Measurements from ENCODE around the gene ACY1.
"Not testable (repeated sequence)": the region's sequence is repeated elsewhere in the genome, so short reads cannot be mapped to it uniquely, and the experiment has no call there.

The ACY1 gene

GRCh38 chr3:52030714-52031310 is 47.5 kb downstream of the ACY1 start:
- DNase-seq = no peak

GRCh38 chr3:52031896-52032295 is 48.6 kb downstream of the ACY1 start:
- no peak for DNase-seq

GRCh38 chr3:52032702-52033408 is 49.5 kb downstream of the ACY1 start:
- DNase-seq = no peak

GRCh38 chr3:52033748-52034147 is 50.4 kb downstream of the ACY1 start:
- DNase-seq = not testable (repeated sequence)

GRCh38 chr3:52034212-52034611 is 50.9 kb downstream of the ACY1 start:
- no peak for DNase-seq

GRCh38 chr3:52034651-52035050 is 51.3 kb downstream of the ACY1 start:
- DNase-seq = no peak

- no peak for DNase-seq
Observed at GRCh38 chr3:52036222-52036694, 52.9 kb downstream of the ACY1 start.

GRCh38 chr3:52036829-52037228 is 53.5 kb downstream of the ACY1 start:
- no peak for DNase-seq

- DNase-seq = no peak
Observed at GRCh38 chr3:52037291-52037690, 54.0 kb downstream of the ACY1 start.

- DNase-seq = no peak
Observed at GRCh38 chr3:52038227-52038626, 54.9 kb downstream of the ACY1 start.
